Prostate gland (tissue), 2 donors: ENCODE results near the gene ANGPTL2. TPM values are rescaled to one million over a fixed set of nuclear protein-coding genes. Genes with fewer than 3 reads are reported as not detected.
A peak's percentile ranks its signal among the peaks of the same experiment; 100 is the strongest.

ENCODE experiments used
- DNase-seq: peaks from one replicate; pipeline ENCODE4 v3.0.0-alpha.2; 2019; ENCODE audit warnings: low spot score
- H3K27ac ChIP-seq, 2 donors: fragments of 200-600 bp; sonication (generic); 2 replicates each; pipeline ENCODE4 v1.5.1; 2017 to 2019
- H3K27me3 ChIP-seq: fragments of 200-600 bp; sonication (generic); replicated peaks from 2 replicates; pipeline ENCODE4 v1.5.1; 2019; ENCODE audit not compliant: insufficient read depth
- H3K36me3 ChIP-seq, 2 donors: fragments of 200-600 bp; sonication (generic); 1 replicate in 1 of 2; 2 replicates in 1 of 2; pipeline versions ENCODE4 v1.5.1 to v1.8.1; 2017 to 2019
- H3K4me1 ChIP-seq: fragments of 200-600 bp; sonication (generic); replicated peaks from 2 replicates; pipeline ENCODE4 v1.5.1; 2019
- H3K4me3 ChIP-seq, 2 donors: fragments of 200-600 bp; sonication (generic); 2 replicates each; pipeline ENCODE4 v1.5.1; 2017 to 2019
- H3K9me3 ChIP-seq: fragments of 200-600 bp; sonication (generic); 2 replicates; pipeline ENCODE4 v1.5.1; 2017
- CTCF ChIP-seq, 4 experiments: fragments of 200-600 bp in 2 of 4; fragments of 450-650 bp in 2 of 4; sonication (generic) in 2 of 4; IDR thresholded peaks; 1 replicate in 3 of 4; 2 replicates in 1 of 4; pipeline ENCODE4 v1.5.1; 2016 to 2019; ENCODE audit warnings: antibody characterized with exemption in 4 of 4, mild to moderate bottlenecking in 2 of 4, moderate library complexity in 2 of 4
- POLR2A ChIP-seq: fragments of 450-650 bp; IDR thresholded peaks from one replicate; pipeline ENCODE4 v1.6.1; 2016; ENCODE audit warnings: antibody characterized with exemption, mild to moderate bottlenecking
- POLR2AphosphoS5 ChIP-seq: sonication (generic); formaldehyde crosslinking; IDR thresholded peaks from one replicate; pipeline ENCODE4 v1.6.1; 2017; ENCODE audit warnings: antibody characterized with exemption
- WGBS: methylation state at CpG from one replicate; pipeline ENCODE4 v1.1.5; 2018; 5-methylcytosine and 5-hydroxymethylcytosine counted together
- intact Hi-C: fragments of 100-400 bp; cut with DNase I; formaldehyde crosslinking; loops from one replicate; pipeline ENCODE4 v1.14.2; 2022
- total RNA-seq, 2 donors: library from RNA; depleted of rRNA; stranded (reverse); fragments of >200 nt; gene quantifications; one replicate each; pipeline ENCODE4 v1.1.0, GENCODE V29; 2016

The ANGPTL2 gene
- total RNA-seq, 2 donors from 2014 or later, result 17.3 to 43.2 TPM

- no peaks in the 10 kb centered on the region for H3K9me3 ChIP-seq
- peak overlapping the region; percentile 18 to 43 for H3K27ac ChIP-seq
- intact Hi-C loops, result no loop called here
- no peak overlapping the region for H3K4me3 ChIP-seq
- no peaks in the 10 kb centered on the region for H3K27me3 ChIP-seq
- 29% methylated on average over 13 of the region's 13 CpGs for WGBS
- TF ChIP-seq POLR2A (no peak), POLR2AphosphoS5 (peak; percentile 50)
- no peaks in the 10 kb centered on the region for H3K36me3 ChIP-seq
- no peak for DNase-seq
- no peaks in the 10 kb centered on the region for H3K4me1 ChIP-seq
Measured at GRCh38 chr9:127154390-127155191, 32.2 kb upstream of the ANGPTL2 start.

GRCh38 chr9:127154003-127154389 lies 31.6 kb upstream of the ANGPTL2 start:
- WGBS, result 97% methylated on average over 5 of the region's 5 CpGs
- H3K4me3 ChIP-seq, result no peak overlapping the region
- no peaks in the 10 kb centered on the region for H3K9me3 ChIP-seq
- H3K36me3 ChIP-seq, result no peaks in the 10 kb centered on the region
- no peaks in the 10 kb centered on the region for H3K27me3 ChIP-seq
- DNase-seq, result no peak
- intact Hi-C loops, result no loop called here
- H3K4me1 ChIP-seq, result no peaks in the 10 kb centered on the region
- TF ChIP-seq POLR2A (no peak), POLR2AphosphoS5 (no peak), CTCF (IDR thresholded peaks at IDR 0.05) (no peak)
- H3K27ac ChIP-seq, result no peak overlapping the region

- H3K4me1 ChIP-seq, result no peaks in the 10 kb centered on the region
- H3K9me3 ChIP-seq, result no peaks in the 10 kb centered on the region
- H3K4me3 ChIP-seq, result no peak overlapping the region
- WGBS, result 100% methylated on average over 4 of the region's 4 CpGs
- H3K27me3 ChIP-seq, result no peaks in the 10 kb centered on the region
- no peaks in the 10 kb centered on the region for H3K36me3 ChIP-seq
- DNase-seq, result no peak
- intact Hi-C loops, result no loop called here
- no peak for TF ChIP-seq POLR2A
- no peak for TF ChIP-seq CTCF (IDR thresholded peaks at IDR 0.05)
- TF ChIP-seq POLR2AphosphoS5, result no peak
- H3K27ac ChIP-seq, result no peak overlapping the region
Measured at GRCh38 chr9:127153501-127153900, 31.1 kb upstream of the ANGPTL2 start.

GRCh38 chr9:127149463-127150390 lies 27.3 kb upstream of the ANGPTL2 start:
- Histone ChIP-seq H3K4me1 (no peaks in the 10 kb centered on the region), H3K27ac (no peak overlapping the region), H3K27me3 (no peaks in the 10 kb centered on the region), H3K4me3 (no peak overlapping the region), H3K36me3 (no peaks in the 10 kb centered on the region), H3K9me3 (no peaks in the 10 kb centered on the region)
- intact Hi-C loops, result no loop called here
- WGBS, result 94% methylated on average over 6 of the region's 6 CpGs
- no peak for TF ChIP-seq CTCF (IDR thresholded peaks at IDR 0.05)
- no peak for DNase-seq

DNA sequence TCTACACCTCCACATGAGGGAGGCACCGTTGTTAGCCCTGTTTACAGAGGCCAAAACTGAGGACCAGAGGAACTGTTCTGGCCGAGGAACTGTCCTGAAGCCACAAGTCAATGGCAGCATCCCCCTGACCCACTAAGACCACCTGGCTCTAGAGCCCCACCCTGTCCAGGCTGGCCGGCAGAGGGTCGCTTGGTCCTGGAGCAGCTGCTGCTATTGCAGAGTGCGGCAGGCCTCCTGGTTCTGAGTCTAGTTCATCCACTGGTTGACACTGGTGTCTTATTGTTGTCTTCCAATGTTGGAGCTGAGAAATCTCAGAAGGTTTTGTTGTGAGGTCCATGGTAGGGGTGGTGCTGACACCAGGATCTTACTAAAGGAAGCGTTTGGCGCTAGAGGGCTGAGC lies 26.6 kb upstream of the ANGPTL2 start:
- Histone ChIP-seq H3K4me3 (no peak overlapping the region), H3K9me3 (no peaks in the 10 kb centered on the region), H3K27ac (no peak overlapping the region), H3K4me1 (no peaks in the 10 kb centered on the region), H3K27me3 (no peaks in the 10 kb centered on the region), H3K36me3 (no peaks in the 10 kb centered on the region)
- WGBS, result 97% methylated on average over 7 of the region's 7 CpGs
- TF ChIP-seq CTCF (IDR thresholded peaks at IDR 0.05), result no peak
- no peak for DNase-seq
- intact Hi-C loops, result no loop called here
